HG02973 (cell line): ENCODE measurements around the gene MED13.
A peak's percentile ranks its signal among the peaks of the same experiment; 100 is the strongest.
"Not testable (repeated sequence)": the region's sequence is repeated elsewhere in the genome, so short reads cannot be mapped to it uniquely, and the experiment has no call there.

Experiments
- ATAC-seq: cut with Tn5 transposase; IDR thresholded peaks from one replicate; pipeline ENCODE4 v1.9.1; 2021; ENCODE audit warnings: moderate library complexity; ENCODE audit not compliant: unreplicated experiment

The MED13 gene

DNA sequence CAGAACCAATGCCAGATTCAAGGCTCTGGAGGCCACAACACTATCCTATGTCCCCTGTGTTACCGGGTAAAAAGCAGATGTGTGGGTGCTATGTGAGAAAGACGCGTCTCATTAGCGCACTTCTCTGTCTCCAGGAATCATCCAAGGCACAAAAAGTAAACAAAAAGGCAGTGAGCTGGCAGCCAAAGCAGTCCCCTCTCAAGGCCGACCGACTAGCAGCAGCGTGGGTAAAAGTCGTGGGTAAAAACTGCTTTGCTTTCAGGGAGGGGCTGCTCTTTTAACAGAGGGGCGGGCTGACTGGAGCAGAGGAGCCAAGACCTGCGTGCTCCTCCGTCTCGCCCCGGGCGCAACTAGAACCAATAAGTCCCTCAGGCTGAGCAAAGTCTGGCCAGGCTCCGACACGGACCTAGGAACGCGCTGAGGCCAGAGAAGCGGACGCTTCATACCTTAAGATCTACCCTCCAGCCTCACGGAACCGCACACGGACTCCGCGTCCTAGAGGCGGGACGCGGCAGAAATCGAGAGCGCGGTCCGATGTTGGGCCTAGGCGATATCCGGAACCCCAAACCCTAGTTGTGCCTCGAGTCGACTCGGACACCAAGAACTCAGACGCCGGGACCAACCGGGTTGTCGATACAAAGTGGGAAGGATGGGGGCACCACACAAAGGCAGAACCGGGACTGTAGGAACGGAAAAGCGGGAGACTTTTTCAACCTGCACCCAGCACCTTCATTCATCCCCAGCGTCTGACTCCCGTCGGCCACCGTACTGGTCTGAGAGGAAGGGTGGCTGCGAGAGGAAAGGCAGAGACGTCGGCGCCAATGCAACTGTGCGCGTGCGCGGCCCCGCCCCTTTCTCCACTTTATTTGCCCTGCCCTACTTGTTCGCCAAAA lies 137.6 kb downstream of the MED13 start, which contains the start of gene INTS2:
TSS of gene INTS2 (minus strand) at position 775 of the 893 bp plus-strand sequence. CDS start 1,338 bp downstream, outside the sequence.
- ATAC-seq: peak; percentile 65

DNA sequence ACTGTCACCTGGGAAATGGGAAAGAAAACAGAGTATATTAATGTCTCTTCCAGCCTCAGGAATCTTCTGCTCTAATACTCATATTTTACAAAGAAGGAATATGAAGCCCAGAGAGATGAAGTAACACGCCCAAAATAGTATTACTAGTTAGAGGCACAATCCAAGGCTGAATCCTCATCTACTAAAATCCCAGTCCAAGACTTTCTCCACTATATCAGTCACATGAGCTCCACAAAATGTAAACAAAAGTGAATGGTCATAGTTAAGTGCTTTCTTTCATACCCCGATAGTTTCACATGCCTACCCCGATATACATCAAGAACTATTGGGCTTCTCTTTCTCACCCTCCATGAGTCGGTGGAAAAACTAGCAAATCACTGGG lies 138.3 kb downstream of the MED13 start:
- no peak for ATAC-seq

DNA sequence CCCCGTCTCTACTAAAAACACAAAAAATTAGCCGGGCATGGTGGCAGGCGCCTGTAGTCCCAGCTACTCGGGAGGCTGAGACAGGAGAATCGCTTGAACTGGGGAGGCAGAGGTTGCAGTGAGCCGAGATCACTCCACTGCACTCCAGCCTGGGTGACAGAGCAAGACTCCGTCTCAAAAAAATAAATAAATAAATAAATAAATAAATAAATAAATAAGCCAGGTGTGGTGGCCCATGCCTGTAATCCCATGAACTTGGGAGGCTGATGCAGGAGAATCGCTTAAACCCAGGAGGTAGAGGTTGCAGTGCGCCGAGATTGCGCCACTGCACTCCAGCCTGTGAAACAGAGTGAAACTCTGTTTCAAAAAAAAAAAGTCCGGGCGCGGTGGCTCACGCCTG lies 149.9 kb downstream of the MED13 start:
- not testable (repeated sequence) for ATAC-seq

DNA sequence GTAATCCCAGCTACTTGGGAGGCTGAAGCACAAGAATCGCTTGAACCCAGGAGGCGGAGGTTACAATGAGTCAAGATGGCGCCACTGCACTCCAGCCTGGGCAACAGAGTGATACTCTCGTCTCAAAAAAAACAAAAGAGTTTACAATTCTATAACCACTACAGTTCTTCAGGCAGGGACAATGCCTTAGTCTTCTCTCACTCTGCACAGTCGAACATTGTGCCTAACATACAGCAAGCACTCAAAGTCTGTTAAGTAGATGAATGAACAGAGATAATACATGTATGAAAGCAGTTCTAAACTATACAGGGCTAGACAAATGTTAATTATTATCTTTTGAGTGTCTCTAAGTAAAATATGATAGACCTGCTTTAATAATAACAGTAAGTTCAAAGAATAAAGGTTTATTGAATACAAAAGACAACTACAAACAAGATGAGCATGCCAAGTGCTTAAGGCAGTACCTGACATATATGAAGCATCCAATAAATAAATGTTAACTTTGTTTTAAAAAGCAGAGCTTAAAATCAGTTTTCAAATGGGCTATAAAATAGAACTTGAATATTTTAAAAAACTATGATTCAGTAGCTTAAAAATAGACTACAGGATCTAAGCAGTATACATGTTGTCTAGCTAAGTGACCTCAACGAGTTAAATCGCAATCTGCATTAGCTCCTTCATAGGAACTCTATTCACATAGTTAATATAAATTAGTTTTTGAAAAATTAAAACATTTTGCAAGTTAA lies 156.6 kb downstream of the MED13 start:
- no peak for ATAC-seq

DNA sequence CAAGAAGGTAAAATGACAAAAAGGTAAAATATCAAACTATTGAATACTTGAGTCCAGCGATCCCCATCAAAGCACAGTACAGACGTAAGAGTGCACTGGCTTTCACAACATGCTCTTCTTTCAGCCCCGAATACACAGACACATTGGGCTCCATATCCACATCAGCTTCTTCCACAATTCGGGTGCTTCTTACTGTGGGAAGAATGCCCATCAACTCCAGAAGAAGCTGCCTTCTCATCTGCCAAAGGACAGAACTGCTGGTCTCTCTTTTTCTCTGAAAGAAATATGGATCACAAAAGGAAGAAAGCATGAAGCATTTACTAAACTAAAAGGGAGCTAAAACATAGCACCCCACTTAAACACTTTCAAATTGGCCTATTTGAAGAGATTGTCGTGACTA lies 157.7 kb downstream of the MED13 start:
- no peak for ATAC-seq

DNA sequence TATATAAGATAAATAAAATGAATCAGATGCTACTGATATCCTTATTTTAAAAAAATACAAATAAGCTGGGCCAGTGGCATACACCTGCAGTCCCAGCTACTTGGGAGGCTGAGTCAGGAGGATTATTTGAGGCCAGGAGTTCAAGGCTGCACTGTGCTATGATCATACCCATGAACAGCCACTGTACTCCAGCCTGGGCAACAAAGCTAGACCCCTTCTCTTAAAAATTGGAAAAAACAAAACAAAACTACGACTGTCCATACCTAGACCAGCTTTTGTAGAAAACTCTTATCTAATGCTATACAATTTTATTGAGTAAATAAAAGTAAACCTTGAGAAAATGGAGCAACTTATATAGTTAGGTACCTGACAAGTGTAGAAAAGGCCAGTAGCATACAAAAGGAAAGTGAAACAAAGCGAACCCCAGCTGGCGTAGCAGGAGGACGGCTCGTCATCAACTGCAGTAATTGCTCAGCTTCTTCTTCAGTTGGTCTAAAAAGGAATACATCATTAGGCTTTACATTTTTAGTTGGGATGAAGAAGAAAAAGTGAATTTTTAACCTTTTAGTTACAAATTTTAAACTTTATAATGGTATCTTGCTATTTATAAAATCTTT lies 160.9 kb downstream of the MED13 start:
- peak; percentile 86 for ATAC-seq

DNA sequence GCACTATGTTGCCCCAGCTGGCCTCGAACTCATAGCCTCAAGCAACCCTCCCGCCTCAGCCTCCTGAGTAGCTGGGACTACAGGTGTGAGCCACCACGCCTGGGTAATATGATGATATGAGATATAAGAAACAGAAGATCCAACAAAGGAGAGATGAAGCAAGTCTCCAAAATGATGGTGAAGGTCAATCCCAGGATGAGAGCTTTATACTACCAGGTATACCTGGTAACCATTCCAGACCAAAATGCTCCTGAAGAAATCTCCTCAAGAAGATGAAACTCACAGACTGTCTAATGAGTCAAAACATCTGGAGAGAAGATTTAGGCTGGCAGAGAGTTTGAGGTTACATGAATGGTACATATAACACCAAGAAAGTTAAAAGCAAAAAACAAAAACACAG lies 161.8 kb downstream of the MED13 start:
- no peak for ATAC-seq

DNA sequence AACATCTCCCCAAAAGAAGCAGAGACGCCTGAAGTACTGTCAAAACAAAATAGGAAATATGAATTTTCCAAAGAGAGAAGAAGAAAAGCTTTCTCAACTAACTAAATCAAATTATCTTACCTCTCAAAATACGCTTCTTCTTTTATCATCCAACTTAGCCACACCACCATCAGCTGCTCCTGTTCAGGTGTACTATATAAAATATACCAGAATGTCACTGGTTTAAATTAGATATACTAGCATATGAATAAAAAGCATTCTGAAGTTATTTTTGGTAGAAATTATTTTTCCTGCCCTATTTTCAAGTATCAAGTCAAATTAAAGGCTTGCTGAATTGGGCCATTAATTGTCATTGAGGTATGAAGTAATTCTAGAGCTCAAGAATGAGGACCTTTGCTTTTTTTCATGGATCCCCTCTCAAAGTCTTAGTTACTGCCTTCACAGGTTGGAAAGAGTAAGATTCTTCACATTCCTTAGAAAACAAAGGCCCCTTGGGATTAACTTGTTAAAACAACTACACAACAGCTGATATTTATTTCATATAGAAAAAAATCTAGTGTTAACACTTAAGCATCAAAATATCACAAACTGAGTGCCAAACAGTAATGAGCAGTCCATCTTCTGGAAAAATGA lies 167.4 kb downstream of the MED13 start:
- no peak for ATAC-seq

DNA sequence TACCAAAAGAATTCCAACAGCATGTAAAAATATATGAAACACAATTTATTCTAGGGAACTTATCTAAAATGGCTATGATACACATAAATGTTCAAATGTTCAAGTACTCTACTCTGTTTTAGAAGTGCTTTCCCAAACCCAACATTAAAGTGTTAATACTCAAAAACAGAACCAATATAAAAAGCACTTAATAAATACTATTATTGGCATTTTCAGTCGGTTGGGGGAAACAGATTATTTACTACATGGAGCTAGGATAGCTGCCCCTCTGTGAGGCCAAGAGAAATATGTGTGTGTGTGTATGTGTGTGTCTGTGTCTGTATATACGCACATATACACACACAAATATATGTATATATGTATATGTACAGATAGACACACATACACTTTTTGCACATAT lies 169.7 kb downstream of the MED13 start:
- ATAC-seq: no peak

DNA sequence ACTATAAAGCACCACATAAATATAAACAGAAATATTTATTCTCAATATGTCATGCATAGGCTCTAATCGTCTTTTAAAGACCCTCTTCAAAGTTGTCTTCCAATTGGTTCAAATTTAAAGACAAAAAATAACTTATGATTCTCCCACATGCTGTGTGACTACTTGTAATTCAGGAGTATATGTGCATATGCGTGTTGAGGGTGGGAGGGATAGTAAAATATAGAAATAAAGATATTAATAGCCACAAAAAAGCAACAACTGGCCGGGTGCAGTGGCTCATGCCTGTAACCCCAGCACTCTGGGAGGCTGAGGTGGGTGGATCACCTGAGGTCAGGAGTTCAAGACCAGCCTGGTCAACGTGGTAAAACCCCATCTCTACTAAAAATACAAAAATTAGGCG lies 170.8 kb downstream of the MED13 start:
- ATAC-seq: not testable (repeated sequence)
